ENCODE measurements around the gene WBP2.

The WBP2 gene

DNA sequence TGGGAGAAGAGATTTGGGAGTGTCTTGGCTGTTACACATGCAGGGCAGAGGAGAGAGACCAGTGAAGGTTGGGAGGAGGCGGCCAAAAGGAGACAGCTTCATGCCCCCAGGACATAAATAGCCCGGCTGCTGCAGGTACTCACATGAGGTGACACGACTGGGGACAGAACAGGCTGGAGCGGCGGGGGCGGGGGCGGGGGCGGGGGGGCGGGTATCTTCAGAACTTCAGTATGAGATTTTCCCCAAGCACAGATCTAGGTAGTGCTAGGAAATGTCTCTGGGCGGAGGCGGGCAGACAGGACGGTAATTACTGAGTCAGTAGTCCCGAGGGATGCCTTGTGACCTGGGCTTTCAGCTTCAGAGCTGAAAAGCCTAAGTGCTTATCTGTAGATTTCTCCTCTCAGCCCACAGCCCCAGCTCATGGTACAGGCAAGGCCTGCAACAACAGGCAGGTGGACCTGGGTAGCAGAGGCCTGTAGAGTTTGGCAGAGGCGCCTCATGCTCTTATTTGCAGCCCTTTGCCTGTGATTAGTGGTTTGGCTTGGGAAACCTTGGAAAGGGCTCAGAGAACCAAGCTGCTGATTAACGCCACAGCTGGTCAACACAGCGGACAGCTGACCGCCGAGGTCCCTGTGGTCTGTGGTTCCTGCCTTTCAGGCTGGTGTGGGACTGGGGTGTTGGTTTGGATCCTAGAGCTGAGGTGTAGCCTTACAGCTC lies 46.1 kb downstream of the WBP2 start:
- peak overlapping the region in 3 of 5 donors; percentile 26 to 68 (median 67) for H3K9ac ChIP-seq (ENCODE audit: low read length in 5 of 5)
- H3K4me3 ChIP-seq (ENCODE audit: low read depth in 1 of 5, low read length in 5 of 5): peak overlapping the region in 4 of 5 donors; percentile 11 to 43 (median 34)
- peaks cover 9 to 22% (median 20%) of the 10 kb centered on the region in 5 donors for H3K4me1 ChIP-seq (ENCODE audit: control insufficient read depth in 5 of 5, insufficient read depth in 5 of 5, low read length in 5 of 5)
- no peaks in the 10 kb centered on the region for H3K9me3 ChIP-seq (ENCODE audit: control insufficient read depth in 5 of 5, low read length in 5 of 5)
- peak overlapping the region; percentile 87 for H3K27ac ChIP-seq (ENCODE audit: low read depth, low read length)
- peaks cover 0 to 43% (median 35%) of the 10 kb centered on the region in 5 donors for H3K36me3 ChIP-seq (ENCODE audit: control insufficient read depth in 5 of 5, insufficient read depth in 5 of 5, low read length in 5 of 5)
- no peaks in the 10 kb centered on the region for H3K27me3 ChIP-seq (ENCODE audit: control insufficient read depth in 5 of 5, insufficient read depth in 4 of 5, low read length in 5 of 5)

DNA sequence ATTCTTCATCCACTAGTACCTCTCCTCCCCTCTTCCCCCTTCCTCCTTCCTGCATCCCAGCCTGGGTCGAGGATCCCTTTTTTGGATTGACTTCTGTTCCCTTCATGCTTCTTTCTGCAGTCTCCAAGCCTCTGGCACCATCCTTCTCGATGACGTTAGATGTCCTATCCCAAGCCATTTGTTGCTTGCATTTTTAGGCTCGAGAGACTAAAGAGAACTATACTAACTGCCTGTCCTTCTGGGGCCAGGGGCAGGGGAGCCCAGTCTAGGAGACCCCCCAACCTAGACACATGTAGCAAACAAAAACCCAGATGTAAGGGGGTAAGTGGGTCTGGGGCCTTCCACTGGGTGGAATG lies 46.6 kb downstream of the WBP2 start:
- H3K27ac ChIP-seq (ENCODE audit: low read depth, low read length): peak overlapping the region; percentile 74
- H3K4me3 ChIP-seq (ENCODE audit: low read depth in 1 of 5, low read length in 5 of 5): peak overlapping the region in 1 of 5 donors; percentile 11
- peaks cover 0 to 38% (median 29%) of the 10 kb centered on the region in 5 donors for H3K36me3 ChIP-seq (ENCODE audit: control insufficient read depth in 5 of 5, insufficient read depth in 5 of 5, low read length in 5 of 5)
- no peaks in the 10 kb centered on the region for H3K27me3 ChIP-seq (ENCODE audit: control insufficient read depth in 5 of 5, insufficient read depth in 4 of 5, low read length in 5 of 5)
- H3K4me1 ChIP-seq (ENCODE audit: control insufficient read depth in 5 of 5, insufficient read depth in 5 of 5, low read length in 5 of 5): peaks cover 9 to 22% (median 20%) of the 10 kb centered on the region in 5 donors
- H3K9me3 ChIP-seq (ENCODE audit: control insufficient read depth in 5 of 5, low read length in 5 of 5): no peaks in the 10 kb centered on the region
- H3K9ac ChIP-seq (ENCODE audit: low read length in 5 of 5): peak overlapping the region in 3 of 5 donors; percentile 0 to 68 (median 26)

DNA sequence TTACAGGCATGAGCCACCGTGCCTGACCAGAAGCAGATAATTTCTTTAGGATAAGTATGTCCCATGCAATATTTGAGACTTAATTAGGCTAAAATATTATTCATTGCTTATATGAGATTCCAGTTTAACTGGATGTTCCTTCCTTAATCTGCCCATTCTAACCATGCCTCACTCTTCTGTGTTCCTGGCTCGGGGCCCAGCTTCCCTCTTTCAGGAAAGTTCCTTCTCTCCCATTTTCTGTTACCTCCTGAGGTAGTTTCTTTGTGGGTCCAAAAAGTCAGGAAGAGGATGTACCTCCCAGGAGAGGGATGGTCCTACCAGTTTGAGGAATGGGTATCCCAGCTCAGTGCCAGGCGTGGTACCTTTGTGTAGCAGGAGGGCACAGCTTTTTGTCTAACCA lies 47.3 kb downstream of the WBP2 start:
- Histone ChIP-seq H3K4me3 (ENCODE audit: low read depth in 1 of 5, low read length in 5 of 5) (no peak overlapping the region), H3K27ac (ENCODE audit: low read depth, low read length) (peak overlapping the region; percentile 74), H3K9me3 (ENCODE audit: control insufficient read depth in 5 of 5, low read length in 5 of 5) (no peaks in the 10 kb centered on the region), H3K27me3 (ENCODE audit: control insufficient read depth in 5 of 5, insufficient read depth in 4 of 5, low read length in 5 of 5) (no peaks in the 10 kb centered on the region), H3K4me1 (ENCODE audit: control insufficient read depth in 5 of 5, insufficient read depth in 5 of 5, low read length in 5 of 5) (peaks cover 9 to 22% (median 20%) of the 10 kb centered on the region in 5 donors), H3K9ac (ENCODE audit: low read length in 5 of 5) (peak overlapping the region in 2 of 5 donors; percentile 26 to 68), H3K36me3 (ENCODE audit: control insufficient read depth in 5 of 5, insufficient read depth in 5 of 5, low read length in 5 of 5) (peaks cover 0 to 31% (median 23%) of the 10 kb centered on the region in 5 donors)

DNA sequence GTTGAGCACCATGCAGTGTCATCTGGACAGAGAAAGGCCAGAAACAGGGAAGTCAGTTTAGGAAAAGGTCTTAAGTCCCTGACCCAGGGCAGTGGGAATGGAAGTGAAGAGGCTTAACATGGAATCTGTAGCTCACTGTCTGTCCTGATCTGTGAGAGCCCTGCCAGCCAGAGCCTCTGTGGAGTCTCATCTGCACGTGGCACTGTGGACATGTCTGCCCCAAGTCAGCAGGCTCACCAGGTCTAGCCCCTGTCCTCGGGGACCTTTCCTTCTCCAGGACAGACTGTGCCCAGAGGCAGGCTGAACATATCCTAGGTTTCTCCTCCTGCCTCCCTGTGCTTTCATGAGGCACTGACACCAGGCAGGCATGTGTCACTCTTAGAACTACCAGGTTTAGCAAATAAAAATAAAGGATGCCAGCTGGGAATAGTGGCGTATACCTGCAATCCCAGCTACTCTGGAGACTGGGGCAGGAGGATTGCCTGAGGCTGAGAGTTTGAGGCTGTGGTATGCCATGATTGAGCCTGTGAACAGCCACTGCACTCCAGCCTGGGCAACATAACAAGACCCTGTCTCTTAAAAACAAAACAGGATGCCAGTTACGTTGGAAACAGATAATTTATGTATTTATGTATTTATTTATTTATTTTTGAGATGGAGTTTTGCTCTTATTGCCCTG lies 48.2 kb downstream of the WBP2 start:
- Histone ChIP-seq H3K27me3 (ENCODE audit: control insufficient read depth in 5 of 5, insufficient read depth in 4 of 5, low read length in 5 of 5) (no peaks in the 10 kb centered on the region), H3K36me3 (ENCODE audit: control insufficient read depth in 5 of 5, insufficient read depth in 5 of 5, low read length in 5 of 5) (peaks cover 0 to 22% (median 14%) of the 10 kb centered on the region in 5 donors), H3K4me1 (ENCODE audit: control insufficient read depth in 5 of 5, insufficient read depth in 5 of 5, low read length in 5 of 5) (peaks cover 9 to 22% (median 20%) of the 10 kb centered on the region in 5 donors), H3K27ac (ENCODE audit: low read depth, low read length) (no peak overlapping the region), H3K4me3 (ENCODE audit: low read depth in 1 of 5, low read length in 5 of 5) (no peak overlapping the region), H3K9ac (ENCODE audit: low read length in 5 of 5) (no peak overlapping the region), H3K9me3 (ENCODE audit: control insufficient read depth in 5 of 5, low read length in 5 of 5) (no peaks in the 10 kb centered on the region)

DNA sequence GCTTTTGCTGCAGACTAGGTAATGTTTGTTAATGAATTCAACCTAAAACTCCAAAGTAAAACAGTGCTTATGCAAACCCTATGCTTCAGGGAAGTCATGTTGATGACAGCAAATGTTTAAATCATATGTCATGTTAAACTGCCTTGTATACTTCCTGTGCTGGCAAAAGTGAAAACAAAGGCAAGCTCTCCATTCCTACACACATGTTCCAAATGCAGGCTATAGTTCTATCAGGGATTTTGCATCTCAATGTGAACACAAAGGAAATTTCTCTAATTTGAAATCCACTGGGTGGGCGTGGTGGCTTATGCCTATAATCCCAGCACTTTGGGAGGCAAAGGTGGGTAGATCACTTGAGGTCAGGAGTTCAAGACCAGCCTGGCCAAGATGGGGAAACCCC lies 51.3 kb downstream of the WBP2 start:
- Histone ChIP-seq H3K4me1 (ENCODE audit: control insufficient read depth in 5 of 5, insufficient read depth in 5 of 5, low read length in 5 of 5) (peaks cover 2 to 9% (median 7%) of the 10 kb centered on the region in 5 donors), H3K36me3 (ENCODE audit: control insufficient read depth in 5 of 5, insufficient read depth in 5 of 5, low read length in 5 of 5) (peaks cover 0 to 16% (median 13%) of the 10 kb centered on the region in 5 donors), H3K4me3 (ENCODE audit: low read depth in 1 of 5, low read length in 5 of 5) (no peak overlapping the region)

DNA sequence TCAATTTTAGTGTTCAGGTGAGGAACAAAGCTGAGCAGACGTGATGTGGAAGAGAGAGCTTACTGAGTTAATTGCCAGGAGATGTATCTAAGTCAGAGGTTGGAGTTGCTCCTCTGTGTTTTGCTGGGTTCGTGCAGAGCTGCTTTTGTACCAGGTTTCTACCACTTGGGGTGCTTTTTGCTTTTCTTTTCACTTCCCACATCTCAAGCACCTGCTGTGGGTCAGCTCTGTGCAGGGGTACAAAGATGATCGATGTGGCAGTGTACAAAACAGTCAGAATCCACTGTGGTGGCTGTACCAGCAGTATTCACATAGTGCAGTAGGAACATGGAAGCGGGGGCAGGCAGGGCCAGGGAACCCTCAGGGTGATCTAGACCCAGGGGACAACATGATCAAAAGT lies 55.7 kb downstream of the WBP2 start:
- H3K9ac ChIP-seq (ENCODE audit: low read length in 5 of 5): no peak overlapping the region
- H3K27me3 ChIP-seq (ENCODE audit: control insufficient read depth in 5 of 5, insufficient read depth in 4 of 5, low read length in 5 of 5): no peaks in the 10 kb centered on the region
- peaks cover 0 to 35% (median 29%) of the 10 kb centered on the region in 5 donors for H3K36me3 ChIP-seq (ENCODE audit: control insufficient read depth in 5 of 5, insufficient read depth in 5 of 5, low read length in 5 of 5)
- H3K9me3 ChIP-seq (ENCODE audit: control insufficient read depth in 5 of 5, low read length in 5 of 5): no peaks in the 10 kb centered on the region
- no peak overlapping the region for H3K4me3 ChIP-seq (ENCODE audit: low read depth in 1 of 5, low read length in 5 of 5)
- H3K4me1 ChIP-seq (ENCODE audit: control insufficient read depth in 5 of 5, insufficient read depth in 5 of 5, low read length in 5 of 5): no peaks in the 10 kb centered on the region
- no peak overlapping the region for H3K27ac ChIP-seq (ENCODE audit: low read depth, low read length)

More for the DNA sequence above, 51.3 kb downstream of the WBP2 start:
- Histone ChIP-seq H3K27me3 (ENCODE audit: control insufficient read depth in 5 of 5, insufficient read depth in 4 of 5, low read length in 5 of 5) (no peaks in the 10 kb centered on the region), H3K9ac (ENCODE audit: low read length in 5 of 5) (no peak overlapping the region), H3K27ac (ENCODE audit: low read depth, low read length) (no peak overlapping the region), H3K9me3 (ENCODE audit: control insufficient read depth in 5 of 5, low read length in 5 of 5) (no peaks in the 10 kb centered on the region)

DNA sequence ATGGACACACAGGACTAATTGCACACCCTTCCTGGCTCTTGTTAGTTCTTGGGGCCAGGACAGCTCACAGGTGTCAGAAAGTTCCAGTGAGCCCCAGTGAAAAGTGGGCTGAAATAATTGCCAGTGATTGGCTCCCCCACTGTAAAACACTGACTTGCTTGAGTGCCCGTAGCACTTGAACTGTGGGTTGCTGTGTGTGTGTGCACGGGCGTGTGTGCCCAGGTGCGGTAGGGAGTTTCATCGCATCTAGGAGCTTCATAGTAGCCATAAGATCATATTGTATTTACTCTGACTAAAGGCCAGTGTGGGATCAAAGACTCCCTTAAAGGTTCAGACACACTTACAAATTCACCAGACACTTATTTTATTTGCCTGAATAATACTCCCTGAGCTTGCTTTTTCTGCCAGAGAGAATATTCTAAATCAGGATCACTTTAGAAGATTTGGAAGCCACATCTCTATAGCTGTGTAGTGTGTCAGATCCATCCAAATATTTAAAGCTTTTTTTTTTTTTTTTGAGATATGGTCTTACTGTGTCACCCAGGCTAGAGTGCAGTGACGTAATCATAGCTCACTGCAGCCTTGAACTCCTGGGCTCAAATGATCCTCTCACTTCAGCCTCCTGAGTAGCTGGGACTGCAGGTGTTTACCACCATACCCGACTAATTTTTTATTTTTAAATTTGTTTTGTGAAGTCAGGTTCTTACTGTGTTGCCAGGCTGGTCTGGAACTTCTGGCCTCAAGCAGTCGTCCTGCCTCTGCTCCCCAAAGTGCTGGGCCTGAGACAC lies 59.1 kb downstream of the WBP2 start:
- H3K9ac ChIP-seq (ENCODE audit: low read length in 5 of 5): no peak overlapping the region
- peaks cover 3 to 42% (median 35%) of the 10 kb centered on the region in 5 donors for H3K36me3 ChIP-seq (ENCODE audit: control insufficient read depth in 5 of 5, insufficient read depth in 5 of 5, low read length in 5 of 5)
- H3K4me1 ChIP-seq (ENCODE audit: control insufficient read depth in 5 of 5, insufficient read depth in 5 of 5, low read length in 5 of 5): no peaks in the 10 kb centered on the region
- no peak overlapping the region for H3K4me3 ChIP-seq (ENCODE audit: low read depth in 1 of 5, low read length in 5 of 5)
- H3K9me3 ChIP-seq (ENCODE audit: control insufficient read depth in 5 of 5, low read length in 5 of 5): no peaks in the 10 kb centered on the region
- H3K27ac ChIP-seq (ENCODE audit: low read depth, low read length): no peak overlapping the region
- no peaks in the 10 kb centered on the region for H3K27me3 ChIP-seq (ENCODE audit: control insufficient read depth in 5 of 5, insufficient read depth in 4 of 5, low read length in 5 of 5)

Measured in subcutaneous abdominal adipose tissue (tissue), 5 donors.